ENCODE data around the gene KSR2.

Gene KSR2

GRCh38 chr12:117985182-117985581 lies 16.4 kb upstream of the KSR2 start:
- no peak for TF ChIP-seq CTCF (conservative IDR thresholded peaks at IDR 0.05; ENCODE audit: low read depth, low read length)
- DNase-seq (ENCODE audit: low read depth) = no peak

GRCh38 chr12:117981267-117981666 lies 12.5 kb upstream of the KSR2 start:
- DNase-seq (ENCODE audit: low read depth) = no peak
- no peak overlapping the region for H3K4me3 ChIP-seq (ENCODE audit: low read depth, low read length)
- TF ChIP-seq CTCF (conservative IDR thresholded peaks at IDR 0.05; ENCODE audit: low read depth, low read length) = no peak

More at GRCh38 chr12:117985182-117985581, 16.4 kb upstream of the KSR2 start:
- no peak overlapping the region for H3K4me3 ChIP-seq (ENCODE audit: low read depth, low read length)

- TF ChIP-seq CTCF (conservative IDR thresholded peaks at IDR 0.05; ENCODE audit: low read depth, low read length) = no peak
- no peak for DNase-seq (ENCODE audit: low read depth)
- no peak overlapping the region for H3K4me3 ChIP-seq (ENCODE audit: low read depth, low read length)
Measured at GRCh38 chr12:117980616-117981015, 11.8 kb upstream of the KSR2 start.

GRCh38 chr12:117977373-117977772 lies 8.6 kb upstream of the KSR2 start:
- no peak for DNase-seq (ENCODE audit: low read depth)
- no peak overlapping the region for H3K4me3 ChIP-seq (ENCODE audit: low read depth, low read length)
- no peak for TF ChIP-seq CTCF (conservative IDR thresholded peaks at IDR 0.05; ENCODE audit: low read depth, low read length)

GRCh38 chr12:117975006-117975405 lies 6.2 kb upstream of the KSR2 start:
- H3K4me3 ChIP-seq (ENCODE audit: low read depth, low read length) = no peak overlapping the region
- DNase-seq (ENCODE audit: low read depth) = no peak
- TF ChIP-seq CTCF (conservative IDR thresholded peaks at IDR 0.05; ENCODE audit: low read depth, low read length) = no peak

- H3K4me3 ChIP-seq (ENCODE audit: low read depth, low read length) = no peak overlapping the region
- no peak for DNase-seq (ENCODE audit: low read depth)
- TF ChIP-seq CTCF (conservative IDR thresholded peaks at IDR 0.05; ENCODE audit: low read depth, low read length) = no peak
Measured at GRCh38 chr12:117972301-117972700, 3.5 kb upstream of the KSR2 start.

- DNase-seq (ENCODE audit: low read depth) = no peak
- H3K4me3 ChIP-seq (ENCODE audit: low read depth, low read length) = no peak overlapping the region
- no peak for TF ChIP-seq CTCF (conservative IDR thresholded peaks at IDR 0.05; ENCODE audit: low read depth, low read length)
Measured at GRCh38 chr12:117970334-117970733, 1.5 kb upstream of the KSR2 start.

All from choroid plexus epithelial cell (primary cell).